GM23338 (cell line): ENCODE data around the gene CRADD.

ENCODE experiments used
- EZH2 ChIP-seq: fragments of 200-600 bp; sonication (generic); IDR thresholded peaks from one replicate; pipeline ENCODE4 v1.8.0; 2017; ENCODE audit warnings: antibody characterized with exemption, mild to moderate bottlenecking, low read depth; ENCODE audit not compliant: unreplicated experiment
- EZH2phosphoT487 ChIP-seq: fragments of 200-600 bp; sonication (generic); IDR thresholded peaks from one replicate; pipeline ENCODE4 v1.8.1; 2018; ENCODE audit warnings: antibody characterized with exemption; ENCODE audit not compliant: unreplicated experiment
- JUNB ChIP-seq: IDR thresholded peaks from one replicate; pipeline ENCODE4 v1.6.1; 2016; ENCODE audit warnings: antibody characterized with exemption; ENCODE audit not compliant: unreplicated experiment
- POLR2AphosphoS5 ChIP-seq: IDR thresholded peaks from 2 replicates; pipeline ENCODE4 v1.6.1; 2016; ENCODE audit warnings: antibody characterized with exemption, low read depth
- ZNF114 ChIP-seq: fragments of 250-450 bp; sonication (Bioruptor Pico); IDR thresholded peaks from 2 replicates; pipeline ENCODE4 v1.5.0; 2020; ENCODE audit warnings: mild to moderate bottlenecking, moderate library complexity
- ZNF331 ChIP-seq: fragments of 250-450 bp; sonication (Bioruptor Pico); IDR thresholded peaks from 2 replicates; pipeline ENCODE4 v1.5.0; 2020; ENCODE audit warnings: low read depth, mild to moderate bottlenecking, moderate library complexity
- TF ChIP-seq, protein P1 (sequence below), 2 experiments: fragments of 200-600 bp in 1 of 2; sonication (generic) in 1 of 2; conservative IDR thresholded peaks; 2 replicates each; pipeline versions ENCODE4 v1.5.1 to v1.6.1; 2016 to 2017; ENCODE audit warnings: antibody characterized with exemption in 2 of 2, low read depth in 2 of 2, mild to moderate bottlenecking in 2 of 2, moderate library complexity in 1 of 2
- TF ChIP-seq, protein P2 (sequence below): IDR thresholded peaks from one replicate; pipeline ENCODE4 v1.6.1; 2018; ENCODE audit warnings: antibody characterized with exemption; ENCODE audit not compliant: unreplicated experiment

DNA sequence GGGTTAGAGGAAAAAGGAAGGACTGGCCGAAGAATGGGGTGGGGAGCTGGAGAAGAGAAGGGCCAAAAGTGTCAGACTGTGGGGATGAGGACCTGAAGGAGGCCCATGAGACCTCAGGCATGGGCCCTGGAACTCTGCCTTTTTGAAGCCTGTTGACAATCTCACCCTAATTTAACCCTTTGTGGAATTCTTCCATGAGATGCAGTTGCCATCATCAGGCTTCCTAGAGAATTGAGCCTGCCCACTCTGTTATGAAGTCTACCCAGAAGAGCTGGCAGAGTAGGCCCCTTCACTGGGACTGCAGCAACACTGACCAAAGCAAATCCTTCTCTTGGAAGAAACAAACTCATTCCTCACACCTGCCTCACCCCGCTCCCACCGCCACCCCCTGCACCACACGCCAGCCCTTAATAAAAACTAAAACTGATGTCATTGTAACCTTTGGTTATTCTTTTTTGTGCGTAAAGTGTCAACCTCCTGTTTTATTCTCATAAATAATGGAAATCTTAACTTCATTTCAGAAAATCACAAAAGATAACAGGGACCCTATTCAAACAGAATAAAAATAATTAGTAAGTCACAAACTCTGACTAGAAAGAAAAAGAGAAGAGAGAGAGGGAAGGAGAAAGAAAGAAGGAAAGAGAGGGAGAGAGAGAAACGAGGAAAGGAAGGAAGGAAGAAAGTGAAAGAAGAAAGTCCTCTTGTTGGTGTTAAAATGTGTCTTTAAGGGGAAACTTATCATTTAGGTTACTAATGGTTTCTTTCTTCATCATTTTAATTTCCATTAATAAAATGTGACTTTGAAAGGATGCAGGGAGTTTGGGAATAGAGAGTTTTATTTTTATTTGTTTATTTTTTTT, 61.3 kb downstream of the CRADD start:
- TF ChIP-seq, protein P1, sequence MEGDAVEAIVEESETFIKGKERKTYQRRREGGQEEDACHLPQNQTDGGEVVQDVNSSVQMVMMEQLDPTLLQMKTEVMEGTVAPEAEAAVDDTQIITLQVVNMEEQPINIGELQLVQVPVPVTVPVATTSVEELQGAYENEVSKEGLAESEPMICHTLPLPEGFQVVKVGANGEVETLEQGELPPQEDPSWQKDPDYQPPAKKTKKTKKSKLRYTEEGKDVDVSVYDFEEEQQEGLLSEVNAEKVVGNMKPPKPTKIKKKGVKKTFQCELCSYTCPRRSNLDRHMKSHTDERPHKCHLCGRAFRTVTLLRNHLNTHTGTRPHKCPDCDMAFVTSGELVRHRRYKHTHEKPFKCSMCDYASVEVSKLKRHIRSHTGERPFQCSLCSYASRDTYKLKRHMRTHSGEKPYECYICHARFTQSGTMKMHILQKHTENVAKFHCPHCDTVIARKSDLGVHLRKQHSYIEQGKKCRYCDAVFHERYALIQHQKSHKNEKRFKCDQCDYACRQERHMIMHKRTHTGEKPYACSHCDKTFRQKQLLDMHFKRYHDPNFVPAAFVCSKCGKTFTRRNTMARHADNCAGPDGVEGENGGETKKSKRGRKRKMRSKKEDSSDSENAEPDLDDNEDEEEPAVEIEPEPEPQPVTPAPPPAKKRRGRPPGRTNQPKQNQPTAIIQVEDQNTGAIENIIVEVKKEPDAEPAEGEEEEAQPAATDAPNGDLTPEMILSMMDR (conservative IDR thresholded peaks at IDR 0.05; ENCODE audit: low read depth in 2 of 2) = no peak
- TF ChIP-seq EZH2 = no peak
- TF ChIP-seq EZH2phosphoT487 = no peak
- TF ChIP-seq ZNF114 = no peak
- TF ChIP-seq, protein P2, sequence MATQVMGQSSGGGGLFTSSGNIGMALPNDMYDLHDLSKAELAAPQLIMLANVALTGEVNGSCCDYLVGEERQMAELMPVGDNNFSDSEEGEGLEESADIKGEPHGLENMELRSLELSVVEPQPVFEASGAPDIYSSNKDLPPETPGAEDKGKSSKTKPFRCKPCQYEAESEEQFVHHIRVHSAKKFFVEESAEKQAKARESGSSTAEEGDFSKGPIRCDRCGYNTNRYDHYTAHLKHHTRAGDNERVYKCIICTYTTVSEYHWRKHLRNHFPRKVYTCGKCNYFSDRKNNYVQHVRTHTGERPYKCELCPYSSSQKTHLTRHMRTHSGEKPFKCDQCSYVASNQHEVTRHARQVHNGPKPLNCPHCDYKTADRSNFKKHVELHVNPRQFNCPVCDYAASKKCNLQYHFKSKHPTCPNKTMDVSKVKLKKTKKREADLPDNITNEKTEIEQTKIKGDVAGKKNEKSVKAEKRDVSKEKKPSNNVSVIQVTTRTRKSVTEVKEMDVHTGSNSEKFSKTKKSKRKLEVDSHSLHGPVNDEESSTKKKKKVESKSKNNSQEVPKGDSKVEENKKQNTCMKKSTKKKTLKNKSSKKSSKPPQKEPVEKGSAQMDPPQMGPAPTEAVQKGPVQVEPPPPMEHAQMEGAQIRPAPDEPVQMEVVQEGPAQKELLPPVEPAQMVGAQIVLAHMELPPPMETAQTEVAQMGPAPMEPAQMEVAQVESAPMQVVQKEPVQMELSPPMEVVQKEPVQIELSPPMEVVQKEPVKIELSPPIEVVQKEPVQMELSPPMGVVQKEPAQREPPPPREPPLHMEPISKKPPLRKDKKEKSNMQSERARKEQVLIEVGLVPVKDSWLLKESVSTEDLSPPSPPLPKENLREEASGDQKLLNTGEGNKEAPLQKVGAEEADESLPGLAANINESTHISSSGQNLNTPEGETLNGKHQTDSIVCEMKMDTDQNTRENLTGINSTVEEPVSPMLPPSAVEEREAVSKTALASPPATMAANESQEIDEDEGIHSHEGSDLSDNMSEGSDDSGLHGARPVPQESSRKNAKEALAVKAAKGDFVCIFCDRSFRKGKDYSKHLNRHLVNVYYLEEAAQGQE = no peak
- TF ChIP-seq POLR2AphosphoS5 = no peak
- TF ChIP-seq JUNB = no peak
- TF ChIP-seq ZNF331 (CRISPR knock-in tag) = no peak
